Tibial nerve (tissue), 3 donors: ENCODE measurements around the gene CLIP1.

Source experiments
- POLR2A ChIP-seq, 2 donors: fragments of 450-650 bp; IDR thresholded peaks; one replicate each; pipeline ENCODE4 v1.6.1; 2017; ENCODE audit warnings: antibody characterized with exemption in 2 of 2, mild to moderate bottlenecking in 2 of 2, moderate library complexity in 2 of 2
- TF ChIP-seq, protein P1 (sequence below), 5 experiments: fragments of 200-600 bp in 3 of 5; fragments of 450-650 bp in 2 of 5; sonication (generic) in 3 of 5; IDR thresholded peaks; one replicate each; pipeline ENCODE4 v1.5.1; 2016 to 2019; ENCODE audit warnings: antibody characterized with exemption in 5 of 5, mild to moderate bottlenecking in 3 of 5, moderate library complexity in 2 of 5

DNA sequence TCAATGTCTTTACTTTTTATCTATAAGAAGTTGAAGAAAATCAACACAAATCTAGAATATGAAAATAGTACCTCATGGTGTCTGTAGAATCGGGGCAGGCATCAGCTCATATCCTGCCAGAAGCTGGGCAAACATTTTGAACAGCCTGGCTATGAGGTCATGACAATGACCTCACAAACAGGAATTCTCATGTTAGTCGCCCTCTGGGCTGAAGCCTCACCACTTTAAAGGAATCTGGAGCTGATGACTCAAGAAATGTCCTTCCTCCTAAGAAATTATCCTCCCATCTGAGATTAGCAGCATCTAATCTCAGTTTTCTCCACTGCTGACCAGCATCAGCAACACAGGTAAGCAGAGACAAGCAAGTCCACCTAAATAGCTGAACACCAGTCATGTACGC is 27.1 kb downstream of the CLIP1 start:
- no peak for TF ChIP-seq POLR2A (IDR thresholded peaks at IDR 0.05)
- TF ChIP-seq, protein P1, sequence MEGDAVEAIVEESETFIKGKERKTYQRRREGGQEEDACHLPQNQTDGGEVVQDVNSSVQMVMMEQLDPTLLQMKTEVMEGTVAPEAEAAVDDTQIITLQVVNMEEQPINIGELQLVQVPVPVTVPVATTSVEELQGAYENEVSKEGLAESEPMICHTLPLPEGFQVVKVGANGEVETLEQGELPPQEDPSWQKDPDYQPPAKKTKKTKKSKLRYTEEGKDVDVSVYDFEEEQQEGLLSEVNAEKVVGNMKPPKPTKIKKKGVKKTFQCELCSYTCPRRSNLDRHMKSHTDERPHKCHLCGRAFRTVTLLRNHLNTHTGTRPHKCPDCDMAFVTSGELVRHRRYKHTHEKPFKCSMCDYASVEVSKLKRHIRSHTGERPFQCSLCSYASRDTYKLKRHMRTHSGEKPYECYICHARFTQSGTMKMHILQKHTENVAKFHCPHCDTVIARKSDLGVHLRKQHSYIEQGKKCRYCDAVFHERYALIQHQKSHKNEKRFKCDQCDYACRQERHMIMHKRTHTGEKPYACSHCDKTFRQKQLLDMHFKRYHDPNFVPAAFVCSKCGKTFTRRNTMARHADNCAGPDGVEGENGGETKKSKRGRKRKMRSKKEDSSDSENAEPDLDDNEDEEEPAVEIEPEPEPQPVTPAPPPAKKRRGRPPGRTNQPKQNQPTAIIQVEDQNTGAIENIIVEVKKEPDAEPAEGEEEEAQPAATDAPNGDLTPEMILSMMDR (IDR thresholded peaks at IDR 0.05) = no peak
